NT2/D1 (cell line): ENCODE results near the gene IYD.

ENCODE experiments used
- SUZ12 ChIP-seq: IDR thresholded peaks from 2 replicates; pipeline ENCODE4 v1.6.1; 2011; ENCODE audit not compliant: insufficient read length, insufficient read depth; ENCODE audit errors: extremely low read depth
- YY1 ChIP-seq: IDR thresholded peaks from 2 replicates; pipeline ENCODE4 v1.6.1; 2011; ENCODE audit not compliant: insufficient read length, insufficient read depth
- ZNF274 ChIP-seq: IDR thresholded peaks from 2 replicates; pipeline ENCODE4 v1.6.1; 2011; ENCODE audit warnings: mild to moderate bottlenecking, low read depth, low read length

DNA sequence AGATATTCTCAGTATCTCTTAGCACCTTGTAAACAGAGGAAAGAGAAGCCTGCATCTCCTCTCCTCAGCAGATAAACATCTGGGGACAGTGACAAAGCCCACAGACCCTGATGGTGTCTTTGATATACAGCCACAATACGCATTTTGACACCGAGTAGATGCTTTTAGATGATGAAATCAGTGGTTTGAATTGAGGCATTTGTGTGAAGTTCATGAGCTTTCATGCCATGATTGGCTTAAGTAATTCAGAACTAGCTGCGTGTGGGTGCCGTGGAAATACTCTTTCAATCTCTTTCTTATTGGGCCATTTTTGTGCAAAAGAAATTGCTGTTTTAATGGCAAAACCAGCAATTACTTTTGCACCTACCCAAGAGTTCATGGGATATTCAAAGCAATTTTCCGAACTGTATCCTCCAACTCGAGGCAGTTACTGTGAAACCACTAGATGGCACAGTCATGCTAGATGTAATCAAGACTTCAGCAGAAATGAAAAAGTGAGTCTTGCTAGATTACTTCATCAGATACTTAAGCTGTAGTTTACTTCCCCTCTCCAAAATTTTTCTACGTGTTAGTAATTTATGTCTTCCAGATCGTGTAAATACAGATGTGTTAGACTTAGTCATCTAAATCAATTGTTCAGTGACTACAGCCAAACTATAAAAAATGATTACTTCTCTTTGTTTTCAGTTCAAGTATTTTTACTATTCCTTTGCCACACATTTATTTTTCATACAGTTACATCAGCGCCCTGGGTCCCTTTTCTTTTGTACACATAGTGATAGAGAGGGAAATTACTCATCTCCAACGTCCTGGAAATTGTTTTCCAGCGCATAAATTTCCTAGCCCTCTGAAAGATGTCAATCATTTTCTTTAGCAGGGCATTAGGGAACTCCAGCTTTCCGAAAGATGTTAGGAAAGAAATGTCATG lies 49.4 kb downstream of the IYD start:
- no peak for TF ChIP-seq ZNF274
- no peak for TF ChIP-seq YY1
- TF ChIP-seq SUZ12 = no peak
